GM18517 (cell line): Measurements from ENCODE around the gene PAIP2B.
A peak's percentile ranks its signal among the peaks of the same experiment; 100 is the strongest.
"Not testable (repeated sequence)": the region's sequence is repeated elsewhere in the genome, so short reads cannot be mapped to it uniquely, and the experiment has no call there.

Experiments used
- ATAC-seq: cut with Tn5 transposase; IDR thresholded peaks from one replicate; pipeline ENCODE4 v1.9.1; 2021; ENCODE audit warnings: mild to moderate bottlenecking, moderate library complexity; ENCODE audit not compliant: unreplicated experiment

The PAIP2B gene

GRCh38 chr2:71226965-71227560 lies at the start of gene PAIP2B:
TSS of gene PAIP2B (minus strand) at chr2:71227103. CDS start at chr2:71202589, 24,514 bp downstream.
- ATAC-seq, result peak; percentile 98

- ATAC-seq, result peak; percentile 30
These were observed 49.0 kb upstream of the PAIP2B start for GRCh38 chr2:71275939-71276310.

- no peak for ATAC-seq
These were observed 42.7 kb upstream of the PAIP2B start for GRCh38 chr2:71269511-71270090.

- no peak for ATAC-seq
These were observed 36.5 kb upstream of the PAIP2B start for GRCh38 chr2:71263386-71263785.

- no peak for ATAC-seq
These were observed 34.6 kb upstream of the PAIP2B start for GRCh38 chr2:71261534-71261933.

- no peak for ATAC-seq
These were observed 29.5 kb upstream of the PAIP2B start for GRCh38 chr2:71256421-71256820.

GRCh38 chr2:71254776-71255175 lies 27.9 kb upstream of the PAIP2B start:
- ATAC-seq, result no peak

GRCh38 chr2:71254078-71254477 lies 27.2 kb upstream of the PAIP2B start:
- no peak for ATAC-seq

GRCh38 chr2:71253476-71253875 lies 26.6 kb upstream of the PAIP2B start:
- ATAC-seq, result no peak

GRCh38 chr2:71252862-71253261 lies 26.0 kb upstream of the PAIP2B start:
- no peak for ATAC-seq

- no peak for ATAC-seq
These were observed 24.0 kb upstream of the PAIP2B start for GRCh38 chr2:71250935-71251334.

- ATAC-seq, result no peak
These were observed 17.4 kb upstream of the PAIP2B start for GRCh38 chr2:71244302-71244660.

- no peak for ATAC-seq
These were observed 16.9 kb upstream of the PAIP2B start for GRCh38 chr2:71243634-71244301.

- ATAC-seq, result no peak
These were observed 13.9 kb upstream of the PAIP2B start for GRCh38 chr2:71240794-71241193.

- ATAC-seq, result no peak
These were observed 11.2 kb upstream of the PAIP2B start for GRCh38 chr2:71238089-71238488.

- ATAC-seq, result no peak
These were observed 9.2 kb upstream of the PAIP2B start for GRCh38 chr2:71235930-71236587.

GRCh38 chr2:71233072-71233471 lies 6.2 kb upstream of the PAIP2B start:
- ATAC-seq, result not testable (repeated sequence)

- ATAC-seq, result no peak
These were observed 573 bp downstream of the PAIP2B start for GRCh38 chr2:71226096-71226964.

GRCh38 chr2:71224935-71225334 lies 2.0 kb downstream of the PAIP2B start:
- no peak for ATAC-seq

- ATAC-seq, result no peak
These were observed 2.4 kb downstream of the PAIP2B start for GRCh38 chr2:71224457-71224856.

GRCh38 chr2:71223767-71224333 lies 3.1 kb downstream of the PAIP2B start:
- no peak for ATAC-seq
